ENCODE data around the gene SKIC2.
A peak's percentile ranks its signal among the peaks of the same experiment; 100 is the strongest.
"Not testable (repeated sequence)": the region's sequence is repeated elsewhere in the genome, so short reads cannot be mapped to it uniquely, and the experiment has no call there.

Gene SKIC2

DNA sequence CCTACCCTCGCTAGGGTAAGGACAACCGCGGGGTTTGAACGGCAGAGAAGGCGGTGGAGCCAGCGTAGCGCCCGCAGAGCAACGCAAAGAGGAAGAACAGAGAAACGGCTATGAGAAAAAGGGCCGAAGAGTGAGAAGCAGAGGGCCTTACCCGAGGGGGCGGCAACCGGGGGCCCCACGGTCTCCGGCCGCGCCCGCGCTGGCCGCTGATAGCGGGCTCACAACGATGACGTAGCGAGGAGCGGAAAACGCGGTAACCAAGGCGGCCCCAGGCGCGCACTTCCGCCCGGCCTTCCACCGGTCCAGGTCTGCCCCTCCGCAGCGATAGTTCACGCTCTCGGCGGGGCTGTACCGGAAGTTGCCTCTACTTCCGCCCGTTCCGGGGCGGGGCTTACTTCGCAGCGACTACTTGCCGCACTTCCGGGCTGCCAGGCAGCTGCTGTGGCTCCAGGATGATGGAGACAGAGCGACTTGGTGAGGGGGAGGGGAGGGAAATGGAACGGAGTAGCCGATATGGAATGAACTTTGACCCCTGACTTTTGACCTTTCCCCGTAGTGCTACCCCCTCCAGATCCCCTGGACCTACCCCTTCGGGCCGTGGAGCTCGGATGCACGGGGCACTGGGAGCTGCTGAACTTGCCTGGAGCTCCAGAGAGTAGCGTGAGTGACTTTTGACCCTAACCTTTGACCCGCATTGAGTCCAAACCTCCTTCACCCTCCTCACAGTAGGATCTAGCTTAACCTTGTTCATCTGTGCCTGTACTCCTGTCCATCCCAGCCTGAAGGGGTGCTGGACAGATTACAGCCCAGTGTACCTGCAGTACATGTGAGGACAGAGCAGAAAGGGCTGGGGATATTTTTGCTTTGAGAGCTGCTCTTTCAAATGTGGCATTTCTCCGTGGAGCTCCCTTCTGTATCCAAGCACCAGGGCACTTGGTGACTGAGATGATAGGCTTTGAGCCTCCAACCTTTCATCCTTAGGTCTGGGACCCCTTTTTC is at the start of gene SKIC2, which contains the start of gene NELFE:
TSS of gene SKIC2 (plus strand) at position 435 of the 999 bp plus-strand sequence. CDS start at position 453, 18 bp downstream.
TSS of gene NELFE (minus strand) at position 231 of the 999 bp plus-strand sequence. CDS start 525 bp downstream, outside the sequence.
- DNase-seq = peak; percentile 95

- DNase-seq = not testable (repeated sequence)
Observed at GRCh38 chr6:31909298-31909697, 49.7 kb upstream of the SKIC2 start.

GRCh38 chr6:31911826-31912585 is 47.0 kb upstream of the SKIC2 start:
- no peak for DNase-seq

GRCh38 chr6:31915351-31915750 is 43.6 kb upstream of the SKIC2 start:
- DNase-seq = no peak

DNA sequence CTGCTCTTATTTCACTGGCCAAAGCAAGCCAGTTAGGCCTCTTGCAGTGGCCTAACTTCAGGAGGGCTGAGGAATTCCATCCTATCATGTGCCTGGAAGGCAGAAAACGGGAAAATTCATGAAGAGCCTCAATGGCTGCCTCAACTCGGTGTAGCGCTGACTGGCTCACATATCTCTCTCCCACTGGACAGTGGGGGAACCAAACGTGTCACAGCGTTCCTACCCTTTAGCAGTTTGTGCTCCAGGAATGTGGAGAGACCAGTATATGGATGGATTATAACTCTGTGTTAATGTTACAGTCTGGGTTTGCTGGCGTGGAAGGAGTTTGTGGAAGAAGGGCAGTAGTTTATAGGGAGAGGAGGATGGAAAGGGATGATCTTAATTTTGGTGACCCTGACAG is 43.2 kb upstream of the SKIC2 start:
- DNase-seq = no peak

DNA sequence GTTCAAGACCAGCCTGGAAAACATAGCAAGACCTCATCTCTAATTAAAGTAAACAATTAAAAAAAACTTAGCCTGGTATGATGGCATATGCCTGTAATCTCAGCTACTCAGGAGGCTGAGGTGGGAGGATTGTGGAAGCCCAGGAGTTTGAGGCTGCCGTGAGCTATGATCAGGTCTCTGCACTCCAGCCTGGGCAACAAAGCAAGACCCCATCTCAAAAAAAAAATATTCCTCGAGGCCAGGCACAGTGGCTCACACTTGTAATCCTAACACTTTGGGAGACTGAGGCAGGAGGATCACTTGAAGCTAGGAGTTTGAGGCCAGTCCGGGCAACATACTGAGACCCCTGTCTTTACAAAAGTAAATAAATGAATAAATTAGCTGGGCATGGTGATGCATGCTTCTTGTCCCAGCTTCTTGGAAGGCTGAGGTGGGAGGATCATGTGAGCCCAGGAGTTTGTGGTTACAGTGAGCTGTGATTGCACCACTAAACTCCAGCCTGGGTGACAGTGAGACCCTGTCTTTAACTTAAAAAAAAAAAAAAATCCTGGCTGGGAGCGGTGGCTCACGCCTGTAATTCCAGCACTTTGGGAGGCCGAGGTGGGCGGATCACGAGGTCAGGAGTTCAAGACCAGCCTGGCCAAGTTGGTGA is 40.8 kb upstream of the SKIC2 start:
- no peak for DNase-seq

GRCh38 chr6:31919624-31920303 is 39.2 kb upstream of the SKIC2 start:
- no peak for DNase-seq

DNA sequence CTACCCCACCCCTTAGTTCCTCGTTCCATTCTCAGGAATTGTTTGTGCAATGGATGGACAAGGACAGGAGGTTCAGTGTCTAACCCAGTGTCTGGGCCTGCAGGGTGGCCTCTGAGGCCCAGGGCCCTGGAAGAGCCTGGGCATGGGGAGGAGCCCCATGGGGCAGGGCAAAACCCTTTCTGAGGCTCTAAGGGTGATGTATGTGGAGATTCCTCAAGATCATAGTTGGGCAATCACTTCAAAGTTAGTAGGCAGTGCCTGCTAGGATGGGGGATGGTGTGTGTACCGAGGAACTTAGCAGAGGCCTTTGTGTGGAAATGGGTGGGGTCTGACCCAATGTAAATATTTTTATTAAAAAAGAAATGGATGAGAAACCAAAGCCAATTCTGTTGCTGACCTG is 38.2 kb upstream of the SKIC2 start:
- no peak for DNase-seq

GRCh38 chr6:31922942-31923341 is 36.0 kb upstream of the SKIC2 start:
- no peak for DNase-seq

DNA sequence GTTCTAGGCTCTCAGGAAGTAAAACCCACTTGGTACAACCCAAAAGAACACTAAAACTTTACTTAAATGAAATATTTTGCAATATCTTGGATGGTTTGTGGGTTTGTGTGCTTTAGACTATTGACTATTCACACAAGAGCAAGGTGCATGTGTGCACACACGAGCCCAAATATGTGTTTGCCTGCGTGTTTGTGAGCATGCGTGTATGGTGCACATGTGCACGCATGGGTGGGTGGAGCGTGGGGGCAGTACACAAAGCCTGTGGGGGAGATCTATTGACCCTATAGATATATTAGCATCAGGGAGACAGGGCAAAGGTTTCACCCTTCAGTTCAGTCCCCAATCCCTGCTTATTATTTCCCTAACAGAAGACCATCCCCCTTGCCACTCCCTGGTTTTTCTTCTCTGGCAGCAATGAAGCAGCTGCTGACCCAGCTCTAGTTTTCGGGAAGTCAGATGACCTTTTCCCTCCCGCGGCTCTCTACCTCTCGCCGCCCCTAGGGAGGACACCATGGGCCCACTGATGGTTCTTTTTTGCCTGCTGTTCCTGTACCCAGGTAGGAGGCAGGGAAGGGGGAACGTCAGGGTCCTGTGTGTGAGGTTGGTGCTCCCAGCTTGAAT is 31.6 kb upstream of the SKIC2 start, which contains the start of gene C2:
TSS of gene C2 (plus strand) at position 476 of the 621 bp plus-strand sequence. CDS start at position 512, 36 bp downstream.
- no peak for DNase-seq

DNA sequence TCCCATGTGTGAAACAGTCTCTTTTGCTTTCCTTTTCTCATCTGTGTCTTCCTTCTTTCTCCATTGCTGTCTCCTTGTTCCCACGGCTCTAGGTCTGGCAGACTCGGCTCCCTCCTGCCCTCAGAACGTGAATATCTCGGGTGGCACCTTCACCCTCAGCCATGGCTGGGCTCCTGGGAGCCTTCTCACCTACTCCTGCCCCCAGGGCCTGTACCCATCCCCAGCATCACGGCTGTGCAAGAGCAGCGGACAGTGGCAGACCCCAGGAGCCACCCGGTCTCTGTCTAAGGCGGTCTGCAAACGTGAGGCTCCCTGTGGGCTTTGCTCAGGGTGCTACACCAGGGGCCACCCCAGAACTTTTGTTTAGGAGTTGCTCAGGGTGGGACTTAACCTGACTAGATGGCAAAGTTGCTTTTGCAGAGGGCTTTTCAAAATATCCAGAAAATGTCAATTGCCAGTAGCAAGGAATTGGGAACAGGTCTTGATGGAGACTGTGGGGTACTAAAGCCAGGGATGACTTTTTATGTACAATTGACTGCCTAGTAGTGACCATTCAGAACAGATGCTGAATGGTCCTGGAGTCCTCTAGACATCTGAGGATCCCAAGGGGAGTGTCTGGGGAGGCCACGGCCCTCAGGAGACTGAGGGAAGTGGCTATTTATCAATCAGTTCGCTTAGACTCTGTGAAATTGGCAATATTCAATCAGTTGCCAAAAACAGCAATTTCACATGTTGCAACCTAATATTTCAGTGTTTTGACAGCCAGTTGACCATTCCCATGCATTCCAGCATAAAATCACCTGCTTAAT is 30.9 kb upstream of the SKIC2 start:
- no peak for DNase-seq

DNA sequence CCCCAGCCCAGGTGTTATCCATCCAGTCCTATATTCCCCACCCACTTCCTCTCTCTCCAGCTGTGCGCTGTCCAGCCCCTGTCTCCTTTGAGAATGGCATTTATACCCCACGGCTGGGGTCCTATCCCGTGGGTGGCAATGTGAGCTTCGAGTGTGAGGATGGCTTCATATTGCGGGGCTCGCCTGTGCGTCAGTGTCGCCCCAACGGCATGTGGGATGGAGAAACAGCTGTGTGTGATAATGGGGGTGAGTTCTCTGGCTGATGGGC is 30.4 kb upstream of the SKIC2 start:
- no peak for DNase-seq

- DNase-seq = no peak
Observed at GRCh38 chr6:31930962-31931361, 28.0 kb upstream of the SKIC2 start.

DNA sequence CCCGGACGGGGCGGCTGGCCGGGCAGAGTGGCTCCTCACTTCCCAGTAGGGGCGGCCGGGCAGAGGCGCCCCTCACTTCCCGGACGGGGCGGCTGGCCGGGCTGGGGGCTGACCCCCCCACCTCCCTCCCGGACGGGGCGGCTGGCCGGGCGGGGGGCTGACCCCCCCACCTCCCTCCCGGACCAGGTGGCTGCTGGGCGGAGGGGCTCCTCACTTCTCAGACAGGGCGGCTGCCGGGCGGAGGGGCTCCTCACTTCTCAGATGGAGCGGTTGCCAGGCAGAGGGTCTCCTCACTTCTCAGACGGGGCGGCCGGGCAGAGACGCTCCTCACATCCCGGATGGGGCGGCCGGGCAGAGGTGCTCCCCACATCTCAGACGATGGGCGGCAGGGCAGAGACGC is 26.8 kb upstream of the SKIC2 start:
- DNase-seq = not testable (repeated sequence)

GRCh38 chr6:31933537-31933936 is 25.4 kb upstream of the SKIC2 start:
- no peak for DNase-seq

GRCh38 chr6:31935021-31935420 is 24.0 kb upstream of the SKIC2 start:
- DNase-seq = no peak

DNA sequence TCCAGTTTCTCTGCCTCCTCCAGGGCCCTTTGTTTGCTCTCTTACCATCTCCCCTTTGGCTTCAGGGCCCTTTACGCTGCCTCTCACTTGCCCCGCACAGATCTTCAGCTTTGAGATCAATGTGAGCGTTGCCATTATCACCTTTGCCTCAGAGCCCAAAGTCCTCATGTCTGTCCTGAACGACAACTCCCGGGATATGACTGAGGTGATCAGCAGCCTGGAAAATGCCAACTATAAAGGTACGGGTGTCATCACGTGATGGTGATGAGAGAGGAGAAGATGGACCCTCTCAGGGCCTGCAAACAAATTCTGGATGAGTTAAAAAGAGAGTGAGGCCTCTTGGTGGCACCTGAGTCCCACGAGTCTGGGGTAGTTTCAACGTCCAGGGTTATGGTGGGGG is 23.2 kb upstream of the SKIC2 start:
- no peak for DNase-seq

GRCh38 chr6:31940256-31940664 is 18.7 kb upstream of the SKIC2 start:
- no peak for DNase-seq

GRCh38 chr6:31943742-31944141 is 15.2 kb upstream of the SKIC2 start:
- no peak for DNase-seq

DNA sequence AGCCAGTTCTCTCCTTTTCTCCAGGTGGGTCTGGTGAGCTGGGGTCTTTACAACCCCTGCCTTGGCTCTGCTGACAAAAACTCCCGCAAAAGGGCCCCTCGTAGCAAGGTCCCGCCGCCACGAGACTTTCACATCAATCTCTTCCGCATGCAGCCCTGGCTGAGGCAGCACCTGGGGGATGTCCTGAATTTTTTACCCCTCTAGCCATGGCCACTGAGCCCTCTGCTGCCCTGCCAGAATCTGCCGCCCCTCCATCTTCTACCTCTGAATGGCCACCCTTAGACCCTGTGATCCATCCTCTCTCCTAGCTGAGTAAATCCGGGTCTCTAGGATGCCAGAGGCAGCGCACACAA is 13.8 kb upstream of the SKIC2 start:
- no peak for DNase-seq

Measured in NCI-H1048 (cell line).